Panc1 (cell line): ENCODE data around the gene TBC1D2.

ENCODE experiments used
- POLR2AphosphoS5 ChIP-seq: IDR thresholded peaks from 2 replicates; pipeline ENCODE4 v1.6.1; 2012; ENCODE audit warnings: mild to moderate bottlenecking, low read depth, low read length, moderate library complexity
- TF ChIP-seq, protein P1 (sequence below): fragments of 450-650 bp; IDR thresholded peaks from 2 replicates; pipeline ENCODE4 v1.5.1; 2017; ENCODE audit warnings: mild to moderate bottlenecking

DNA sequence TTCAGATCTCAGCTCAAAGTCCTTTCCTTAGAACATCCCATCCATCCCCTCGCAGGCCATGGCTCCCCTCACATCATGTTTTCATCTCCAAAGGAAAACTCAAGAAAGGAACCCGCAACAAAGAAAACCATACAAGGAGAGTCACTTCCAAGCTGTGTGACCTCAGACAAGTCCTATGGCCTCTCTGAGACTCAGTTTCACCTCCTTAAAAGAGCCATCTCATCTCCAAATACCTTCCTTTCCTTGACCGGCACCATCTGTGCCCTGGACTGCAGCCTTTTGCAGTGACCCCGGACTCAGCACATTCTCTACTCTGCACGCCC, 73.7 kb downstream of the TBC1D2 start:
- TF ChIP-seq, protein P1, sequence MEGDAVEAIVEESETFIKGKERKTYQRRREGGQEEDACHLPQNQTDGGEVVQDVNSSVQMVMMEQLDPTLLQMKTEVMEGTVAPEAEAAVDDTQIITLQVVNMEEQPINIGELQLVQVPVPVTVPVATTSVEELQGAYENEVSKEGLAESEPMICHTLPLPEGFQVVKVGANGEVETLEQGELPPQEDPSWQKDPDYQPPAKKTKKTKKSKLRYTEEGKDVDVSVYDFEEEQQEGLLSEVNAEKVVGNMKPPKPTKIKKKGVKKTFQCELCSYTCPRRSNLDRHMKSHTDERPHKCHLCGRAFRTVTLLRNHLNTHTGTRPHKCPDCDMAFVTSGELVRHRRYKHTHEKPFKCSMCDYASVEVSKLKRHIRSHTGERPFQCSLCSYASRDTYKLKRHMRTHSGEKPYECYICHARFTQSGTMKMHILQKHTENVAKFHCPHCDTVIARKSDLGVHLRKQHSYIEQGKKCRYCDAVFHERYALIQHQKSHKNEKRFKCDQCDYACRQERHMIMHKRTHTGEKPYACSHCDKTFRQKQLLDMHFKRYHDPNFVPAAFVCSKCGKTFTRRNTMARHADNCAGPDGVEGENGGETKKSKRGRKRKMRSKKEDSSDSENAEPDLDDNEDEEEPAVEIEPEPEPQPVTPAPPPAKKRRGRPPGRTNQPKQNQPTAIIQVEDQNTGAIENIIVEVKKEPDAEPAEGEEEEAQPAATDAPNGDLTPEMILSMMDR: no peak
- TF ChIP-seq POLR2AphosphoS5: no peak
